ENCODE results near the gene ACSL3.
A peak's percentile ranks its signal among the peaks of the same experiment; 100 is the strongest.

Gene ACSL3

GRCh38 chr2:222879604-222879933 lies 18.7 kb downstream of the ACSL3 start:
- no peak for DNase-seq (ENCODE audit: low read depth)

- no peak for DNase-seq (ENCODE audit: low read depth)
Observed at GRCh38 chr2:222882484-222882928, 21.7 kb downstream of the ACSL3 start.

- no peak for DNase-seq (ENCODE audit: low read depth)
Observed at GRCh38 chr2:222883420-222883819, 22.6 kb downstream of the ACSL3 start.

- no peak for DNase-seq (ENCODE audit: low read depth)
Observed at GRCh38 chr2:222884114-222884771, 23.4 kb downstream of the ACSL3 start.

GRCh38 chr2:222884805-222885424 lies 24.1 kb downstream of the ACSL3 start:
- DNase-seq (ENCODE audit: low read depth): no peak

GRCh38 chr2:222887124-222887523 lies 26.3 kb downstream of the ACSL3 start:
- no peak for DNase-seq (ENCODE audit: low read depth)

- no peak for DNase-seq (ENCODE audit: low read depth)
Observed at GRCh38 chr2:222888716-222889115, 27.9 kb downstream of the ACSL3 start.

- DNase-seq (ENCODE audit: low read depth): no peak
Observed at GRCh38 chr2:222891890-222892289, 31.1 kb downstream of the ACSL3 start.

- DNase-seq (ENCODE audit: low read depth): no peak
Observed at GRCh38 chr2:222892321-222892720, 31.5 kb downstream of the ACSL3 start.

GRCh38 chr2:222892761-222893160 lies 31.9 kb downstream of the ACSL3 start:
- no peak for DNase-seq (ENCODE audit: low read depth)

- no peak for DNase-seq (ENCODE audit: low read depth)
Observed at GRCh38 chr2:222893716-222894115, 32.9 kb downstream of the ACSL3 start.

GRCh38 chr2:222895144-222895543 lies 34.3 kb downstream of the ACSL3 start:
- no peak for DNase-seq (ENCODE audit: low read depth)

- DNase-seq (ENCODE audit: low read depth): no peak
Observed at GRCh38 chr2:222897898-222898297, 37.1 kb downstream of the ACSL3 start.

- no peak for DNase-seq (ENCODE audit: low read depth)
Observed at GRCh38 chr2:222899413-222900181, 38.8 kb downstream of the ACSL3 start.

- no peak for DNase-seq (ENCODE audit: low read depth)
Observed at GRCh38 chr2:222900354-222900753, 39.5 kb downstream of the ACSL3 start.

- DNase-seq (ENCODE audit: low read depth): no peak
Observed at GRCh38 chr2:222902660-222903059, 41.8 kb downstream of the ACSL3 start.

- DNase-seq (ENCODE audit: low read depth): peak; percentile 3
Observed at GRCh38 chr2:222903234-222904220, 42.7 kb downstream of the ACSL3 start.

- no peak for DNase-seq (ENCODE audit: low read depth)
Observed at GRCh38 chr2:222904557-222905258, 43.9 kb downstream of the ACSL3 start.

GRCh38 chr2:222907048-222907447 lies 46.2 kb downstream of the ACSL3 start:
- DNase-seq (ENCODE audit: low read depth): no peak

GRCh38 chr2:222907790-222908441 lies 47.1 kb downstream of the ACSL3 start:
- DNase-seq (ENCODE audit: low read depth): no peak

GRCh38 chr2:222909286-222909685 lies 48.5 kb downstream of the ACSL3 start:
- no peak for DNase-seq (ENCODE audit: low read depth)
